Measurements from ENCODE around the gene TOM1. TPM values are rescaled to one million over a fixed set of nuclear protein-coding genes. Genes with fewer than 3 reads are reported as not detected.

The TOM1 gene
- total and polyA plus RNA-seq, 2 of the 13 experiments (the other 11 are each of a cell fraction or from before 2014, with no cell fraction given): 30.8 to 87.3 TPM

DNA sequence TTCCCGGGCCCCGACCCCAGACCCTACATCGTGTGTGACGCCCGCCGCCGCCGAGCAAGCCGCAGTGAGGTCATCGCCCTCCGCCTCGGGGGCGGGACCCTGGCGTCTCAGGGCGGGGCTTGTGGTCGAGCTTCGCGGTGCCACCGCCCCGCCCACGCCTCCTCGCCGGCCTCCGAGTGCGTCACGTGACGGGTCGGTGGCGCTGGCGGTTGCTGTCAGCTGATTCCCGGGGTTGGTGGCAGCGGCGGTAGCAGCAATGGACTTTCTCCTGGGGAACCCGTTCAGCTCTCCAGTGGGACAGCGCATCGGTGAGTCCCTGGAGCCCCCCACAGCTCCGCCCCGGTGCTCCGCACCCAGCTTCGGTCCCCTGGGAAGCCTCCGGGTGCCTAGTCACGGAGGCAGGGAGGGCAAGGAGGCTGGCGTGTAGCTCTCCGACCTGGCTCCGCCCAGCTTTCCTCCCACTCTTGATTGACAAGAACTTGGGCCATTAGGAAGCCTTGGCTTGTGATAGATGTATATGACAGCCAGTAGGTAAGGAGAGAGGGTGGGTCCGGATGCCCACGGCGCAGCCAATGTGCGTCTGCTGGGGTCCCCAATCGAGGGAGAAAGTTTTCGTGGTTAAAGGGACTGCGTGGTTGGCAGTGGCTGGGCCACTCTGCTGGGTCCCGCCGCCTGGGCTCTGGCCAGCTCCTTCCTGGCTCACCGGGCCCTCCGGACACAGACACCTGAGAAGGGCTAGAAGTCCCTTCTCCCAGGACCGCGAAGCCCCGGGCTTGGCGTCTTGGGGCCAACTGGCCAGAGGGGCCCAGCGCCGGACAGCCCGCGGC, at the start of gene TOM1 (continued):
- TF ChIP-seq, protein P1, sequence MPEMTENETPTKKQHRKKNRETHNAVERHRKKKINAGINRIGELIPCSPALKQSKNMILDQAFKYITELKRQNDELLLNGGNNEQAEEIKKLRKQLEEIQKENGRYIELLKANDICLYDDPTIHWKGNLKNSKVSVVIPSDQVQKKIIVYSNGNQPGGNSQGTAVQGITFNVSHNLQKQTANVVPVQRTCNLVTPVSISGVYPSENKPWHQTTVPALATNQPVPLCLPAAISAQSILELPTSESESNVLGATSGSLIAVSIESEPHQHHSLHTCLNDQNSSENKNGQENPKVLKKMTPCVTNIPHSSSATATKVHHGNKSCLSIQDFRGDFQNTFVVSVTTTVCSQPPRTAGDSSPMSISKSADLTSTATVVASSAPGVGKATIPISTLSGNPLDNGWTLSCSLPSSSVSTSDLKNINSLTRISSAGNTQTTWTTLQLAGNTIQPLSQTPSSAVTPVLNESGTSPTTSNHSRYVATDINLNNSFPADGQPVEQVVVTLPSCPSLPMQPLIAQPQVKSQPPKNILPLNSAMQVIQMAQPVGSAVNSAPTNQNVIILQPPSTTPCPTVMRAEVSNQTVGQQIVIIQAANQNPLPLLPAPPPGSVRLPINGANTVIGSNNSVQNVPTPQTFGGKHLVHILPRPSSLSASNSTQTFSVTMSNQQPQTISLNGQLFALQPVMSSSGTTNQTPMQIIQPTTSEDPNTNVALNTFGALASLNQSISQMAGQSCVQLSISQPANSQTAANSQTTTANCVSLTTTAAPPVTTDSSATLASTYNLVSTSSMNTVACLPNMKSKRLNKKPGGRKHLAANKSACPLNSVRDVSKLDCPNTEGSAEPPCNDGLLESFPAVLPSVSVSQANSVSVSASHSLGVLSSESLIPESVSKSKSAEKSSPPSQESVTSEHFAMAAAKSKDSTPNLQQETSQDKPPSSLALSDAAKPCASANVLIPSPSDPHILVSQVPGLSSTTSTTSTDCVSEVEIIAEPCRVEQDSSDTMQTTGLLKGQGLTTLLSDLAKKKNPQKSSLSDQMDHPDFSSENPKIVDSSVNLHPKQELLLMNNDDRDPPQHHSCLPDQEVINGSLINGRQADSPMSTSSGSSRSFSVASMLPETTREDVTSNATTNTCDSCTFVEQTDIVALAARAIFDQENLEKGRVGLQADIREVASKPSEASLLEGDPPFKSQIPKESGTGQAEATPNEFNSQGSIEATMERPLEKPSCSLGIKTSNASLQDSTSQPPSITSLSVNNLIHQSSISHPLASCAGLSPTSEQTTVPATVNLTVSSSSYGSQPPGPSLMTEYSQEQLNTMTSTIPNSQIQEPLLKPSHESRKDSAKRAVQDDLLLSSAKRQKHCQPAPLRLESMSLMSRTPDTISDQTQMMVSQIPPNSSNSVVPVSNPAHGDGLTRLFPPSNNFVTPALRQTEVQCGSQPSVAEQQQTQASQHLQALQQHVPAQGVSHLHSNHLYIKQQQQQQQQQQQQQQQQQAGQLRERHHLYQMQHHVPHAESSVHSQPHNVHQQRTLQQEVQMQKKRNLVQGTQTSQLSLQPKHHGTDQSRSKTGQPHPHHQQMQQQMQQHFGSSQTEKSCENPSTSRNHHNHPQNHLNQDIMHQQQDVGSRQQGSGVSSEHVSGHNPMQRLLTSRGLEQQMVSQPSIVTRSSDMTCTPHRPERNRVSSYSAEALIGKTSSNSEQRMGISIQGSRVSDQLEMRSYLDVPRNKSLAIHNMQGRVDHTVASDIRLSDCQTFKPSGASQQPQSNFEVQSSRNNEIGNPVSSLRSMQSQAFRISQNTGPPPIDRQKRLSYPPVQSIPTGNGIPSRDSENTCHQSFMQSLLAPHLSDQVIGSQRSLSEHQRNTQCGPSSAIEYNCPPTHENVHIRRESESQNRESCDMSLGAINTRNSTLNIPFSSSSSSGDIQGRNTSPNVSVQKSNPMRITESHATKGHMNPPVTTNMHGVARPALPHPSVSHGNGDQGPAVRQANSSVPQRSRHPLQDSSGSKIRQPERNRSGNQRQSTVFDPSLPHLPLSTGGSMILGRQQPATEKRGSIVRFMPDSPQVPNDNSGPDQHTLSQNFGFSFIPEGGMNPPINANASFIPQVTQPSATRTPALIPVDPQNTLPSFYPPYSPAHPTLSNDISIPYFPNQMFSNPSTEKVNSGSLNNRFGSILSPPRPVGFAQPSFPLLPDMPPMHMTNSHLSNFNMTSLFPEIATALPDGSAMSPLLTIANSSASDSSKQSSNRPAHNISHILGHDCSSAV (CRISPR knock-in tag; IDR thresholded peaks at IDR 0.05; ENCODE audit: borderline replicate concordance): no peak
- TF ChIP-seq FOXA1 (IDR thresholded peaks at IDR 0.05) (no peak), FOXA1 (CRISPR knock-in tag; IDR thresholded peaks at IDR 0.05) (no peak; the same call in 1 of the 2 replicates), HNRNPH1 (optimal IDR thresholded peaks at IDR 0.05; ENCODE audit: low read depth, low read length) (peak; percentile 37), SOX13 (IDR thresholded peaks at IDR 0.05) (peak; percentile 25; the same call in 1 of the 2 replicates), SOX13 (CRISPR knock-in tag; conservative IDR thresholded peaks at IDR 0.05 in 1 of 2, IDR thresholded peaks at IDR 0.05 in 1 of 2) (peak in 1 of 2 experiments; percentile 15; a peak in 1 of 4 replicates), ZFX (CRISPR knock-in tag; IDR thresholded peaks at IDR 0.05; ENCODE audit: low read depth) (peak; percentile 97), KLF6 (CRISPR knock-in tag; IDR thresholded peaks at IDR 0.05) (peak; percentile 66; the same call in 1 of the 2 replicates), ZNF75D (CRISPR knock-in tag; IDR thresholded peaks at IDR 0.05; ENCODE audit: borderline replicate concordance) (no peak), ZNF7 (CRISPR knock-in tag; IDR thresholded peaks at IDR 0.05) (no peak), MED13 (CRISPR knock-in tag; IDR thresholded peaks at IDR 0.05) (peak; percentile 63; the same call in 1 of the 2 replicates), NRL (CRISPR knock-in tag; IDR thresholded peaks at IDR 0.05; ENCODE audit: borderline replicate concordance) (peak; percentile 66; the same call in 1 of the 2 replicates), MYNN (CRISPR knock-in tag; IDR thresholded peaks at IDR 0.05; ENCODE audit: low read depth) (0 out of 2 replicates have a peak, but pooled peaks have one; percentile 49), TRIM24 (CRISPR knock-in tag; IDR thresholded peaks at IDR 0.05) (no peak), SOX6 (IDR thresholded peaks at IDR 0.05) (no peak), SOX6 (CRISPR knock-in tag; IDR thresholded peaks at IDR 0.05) (peak; percentile 56), U2AF1 (optimal IDR thresholded peaks at IDR 0.05; ENCODE audit: low read depth, low read length) (peak; percentile 20), ZNF619 (CRISPR knock-in tag; IDR thresholded peaks at IDR 0.05) (peak; percentile 60; the same call in 1 of the 2 replicates), FOSL2 (CRISPR knock-in tag; IDR thresholded peaks at IDR 0.05) (peak; percentile 30; the same call in 1 of the 2 replicates)
- TF ChIP-seq, protein P2, sequence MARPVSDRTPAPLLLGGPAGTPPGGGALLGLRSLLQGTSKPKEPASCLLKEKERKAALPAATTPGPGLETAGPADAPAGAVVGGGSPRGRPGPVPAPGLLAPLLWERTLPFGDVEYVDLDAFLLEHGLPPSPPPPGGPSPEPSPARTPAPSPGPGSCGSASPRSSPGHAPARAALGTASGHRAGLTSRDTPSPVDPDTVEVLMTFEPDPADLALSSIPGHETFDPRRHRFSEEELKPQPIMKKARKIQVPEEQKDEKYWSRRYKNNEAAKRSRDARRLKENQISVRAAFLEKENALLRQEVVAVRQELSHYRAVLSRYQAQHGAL (CRISPR knock-in tag; IDR thresholded peaks at IDR 0.05; ENCODE audit: not compliant biosample characterization): peak; percentile 17
